Measurements from ENCODE around the gene PLSCR1.

Gene PLSCR1, protein sequence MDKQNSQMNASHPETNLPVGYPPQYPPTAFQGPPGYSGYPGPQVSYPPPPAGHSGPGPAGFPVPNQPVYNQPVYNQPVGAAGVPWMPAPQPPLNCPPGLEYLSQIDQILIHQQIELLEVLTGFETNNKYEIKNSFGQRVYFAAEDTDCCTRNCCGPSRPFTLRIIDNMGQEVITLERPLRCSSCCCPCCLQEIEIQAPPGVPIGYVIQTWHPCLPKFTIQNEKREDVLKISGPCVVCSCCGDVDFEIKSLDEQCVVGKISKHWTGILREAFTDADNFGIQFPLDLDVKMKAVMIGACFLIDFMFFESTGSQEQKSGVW

DNA sequence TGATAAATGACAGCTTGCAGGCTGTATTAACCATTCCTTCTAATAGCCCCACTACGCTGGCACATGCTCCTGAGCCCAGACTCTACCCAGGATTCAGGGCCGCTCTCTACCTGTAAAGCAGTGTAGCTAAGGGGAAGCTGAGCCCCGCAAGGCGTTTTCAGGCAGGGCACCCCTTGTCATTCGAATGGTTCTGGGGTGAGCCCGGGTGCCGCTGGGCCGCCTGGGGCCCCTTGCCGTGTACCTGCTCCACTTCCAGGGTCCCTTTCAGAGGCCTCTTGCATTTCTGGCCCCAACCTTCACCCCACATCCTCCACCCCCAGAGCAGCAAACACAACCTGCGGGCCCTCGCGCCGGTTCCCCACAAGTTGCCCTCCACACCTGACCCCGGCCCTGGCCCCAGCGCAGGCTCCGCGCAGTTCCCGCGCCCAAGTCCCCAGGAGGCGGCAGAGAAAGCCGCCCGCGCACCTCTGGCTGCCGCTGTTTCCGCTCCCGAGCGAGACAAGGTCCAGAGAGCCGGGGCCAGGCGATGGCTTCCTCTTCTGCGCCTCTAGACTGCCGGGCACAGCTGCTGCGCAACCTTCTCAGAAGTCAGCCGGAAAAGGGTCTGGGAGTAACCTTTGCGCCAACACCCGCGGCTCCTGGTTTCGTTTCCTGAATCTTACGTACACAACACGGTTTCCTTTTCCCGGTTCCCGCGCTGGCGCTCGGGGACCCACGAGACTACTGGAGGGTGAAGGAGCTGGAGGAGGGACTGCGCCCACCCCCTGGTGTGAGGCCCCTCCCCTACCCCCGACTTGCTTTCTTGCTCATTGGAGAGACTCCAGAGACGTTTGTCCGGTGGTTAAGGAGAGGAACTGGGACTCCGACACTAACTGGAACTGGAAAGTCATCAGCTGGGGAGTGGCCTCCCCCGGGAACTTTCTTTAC is at the start of gene PLSCR1:
TSS of gene PLSCR1 (minus strand) at position 606 of the 927 bp plus-strand sequence. CDS start 8,055 bp downstream, outside the sequence.
- peak; percentile 74 for DNase-seq (ENCODE audit: low spot score)

GRCh38 chr3:146593776-146594175 is 49.4 kb upstream of the PLSCR1 start:
- DNase-seq (ENCODE audit: low spot score): no peak

- no peak for DNase-seq (ENCODE audit: low spot score)
These were observed 46.1 kb upstream of the PLSCR1 start for GRCh38 chr3:146590521-146590920.

- peak; percentile 11 for DNase-seq (ENCODE audit: low spot score)
These were observed 45.6 kb upstream of the PLSCR1 start for GRCh38 chr3:146589899-146590508.

GRCh38 chr3:146585156-146585555 is 40.7 kb upstream of the PLSCR1 start:
- DNase-seq (ENCODE audit: low spot score): no peak

DNA sequence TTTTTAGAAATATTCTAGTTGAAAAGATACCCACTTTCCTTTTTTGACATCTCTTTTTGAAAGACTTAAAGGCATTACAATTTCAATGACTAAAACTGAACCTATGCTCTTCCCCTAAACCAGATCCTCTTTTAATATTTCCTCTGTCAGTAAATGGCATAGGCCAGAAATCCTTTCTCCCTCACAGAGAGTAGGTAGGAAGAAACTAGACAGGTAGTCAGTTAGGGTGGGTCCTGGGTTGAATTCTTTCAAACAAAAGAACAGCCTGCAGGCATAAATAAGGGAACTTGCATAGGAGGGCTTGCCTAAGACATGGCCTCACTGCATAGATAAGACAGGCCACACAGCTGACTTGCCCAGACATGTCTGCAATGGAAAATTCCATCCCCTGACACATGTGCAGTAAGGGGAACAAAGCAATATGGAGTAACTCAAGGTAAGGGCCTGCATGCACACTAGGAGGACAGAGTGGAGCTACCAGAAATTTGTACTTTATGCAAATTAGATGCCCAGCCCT is 37.6 kb upstream of the PLSCR1 start:
- no peak for DNase-seq (ENCODE audit: low spot score)

DNA sequence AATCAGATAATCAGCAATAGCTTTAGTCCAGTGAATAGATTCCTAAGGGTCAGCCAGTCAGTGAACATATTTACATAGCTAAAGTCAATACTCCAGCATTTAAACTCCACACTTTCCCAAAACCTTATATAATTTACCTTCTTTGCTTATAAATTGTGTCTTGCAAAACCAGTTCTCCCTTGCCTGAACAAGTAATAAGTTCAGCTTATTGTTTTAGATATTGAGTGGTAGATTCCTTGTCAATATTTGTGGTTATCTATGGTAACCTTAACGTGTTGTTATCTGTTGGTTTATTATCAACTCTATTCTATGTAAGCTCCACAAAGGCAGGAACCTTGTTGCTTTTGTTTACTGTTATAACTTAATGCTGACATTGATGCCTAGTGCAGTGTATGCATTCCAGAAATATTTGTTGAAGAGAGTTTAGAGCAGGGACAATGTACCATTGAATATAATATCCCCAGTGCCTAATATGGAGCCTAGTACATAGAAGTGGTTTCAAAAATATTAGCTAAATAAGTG is 36.7 kb upstream of the PLSCR1 start:
- DNase-seq (ENCODE audit: low spot score): no peak

DNA sequence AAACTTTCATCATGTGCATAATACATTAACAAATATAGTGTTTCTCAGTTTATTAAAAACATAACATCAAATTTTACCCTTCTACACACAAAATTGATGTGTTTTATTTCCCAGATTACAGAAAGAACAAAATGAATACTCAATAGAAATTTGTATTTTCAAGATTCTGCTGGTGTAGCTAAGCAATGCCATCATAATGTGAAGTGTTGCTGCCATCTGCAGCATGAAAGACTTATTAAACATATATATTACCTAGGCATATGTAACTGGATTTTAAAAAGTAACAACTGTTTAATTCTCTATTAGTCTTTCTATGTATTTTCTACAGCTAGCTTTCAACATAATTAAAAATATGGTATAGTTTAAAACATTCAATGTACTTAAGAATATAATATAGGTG is 33.3 kb upstream of the PLSCR1 start:
- peak; percentile 11 for DNase-seq (ENCODE audit: low spot score)

GRCh38 chr3:146575636-146576035 is 31.2 kb upstream of the PLSCR1 start:
- no peak for DNase-seq (ENCODE audit: low spot score)

- DNase-seq (ENCODE audit: low spot score): no peak
These were observed 29.8 kb upstream of the PLSCR1 start for GRCh38 chr3:146574173-146574572.

DNA sequence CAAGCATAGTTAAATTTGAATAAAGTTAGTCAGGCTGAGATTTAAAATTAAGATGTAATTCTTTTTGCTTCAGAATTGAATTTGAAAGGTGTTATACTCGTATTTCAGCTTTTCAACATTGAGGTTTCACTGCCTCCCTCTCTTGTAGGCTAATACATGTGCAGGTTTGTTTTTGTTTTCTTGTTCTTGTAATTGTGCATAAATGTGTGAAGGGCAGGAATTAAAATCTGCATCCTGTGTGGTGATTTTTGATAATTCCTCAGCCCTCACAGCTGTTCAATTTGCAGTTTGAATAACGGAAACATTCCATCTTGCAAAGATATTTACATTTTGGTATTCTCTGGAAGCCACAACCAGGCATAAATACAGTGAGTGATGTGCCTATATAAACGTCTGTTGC is 24.9 kb upstream of the PLSCR1 start:
- no peak for DNase-seq (ENCODE audit: low spot score)

- no peak for DNase-seq (ENCODE audit: low spot score)
These were observed 21.7 kb upstream of the PLSCR1 start for GRCh38 chr3:146566138-146566537.

DNA sequence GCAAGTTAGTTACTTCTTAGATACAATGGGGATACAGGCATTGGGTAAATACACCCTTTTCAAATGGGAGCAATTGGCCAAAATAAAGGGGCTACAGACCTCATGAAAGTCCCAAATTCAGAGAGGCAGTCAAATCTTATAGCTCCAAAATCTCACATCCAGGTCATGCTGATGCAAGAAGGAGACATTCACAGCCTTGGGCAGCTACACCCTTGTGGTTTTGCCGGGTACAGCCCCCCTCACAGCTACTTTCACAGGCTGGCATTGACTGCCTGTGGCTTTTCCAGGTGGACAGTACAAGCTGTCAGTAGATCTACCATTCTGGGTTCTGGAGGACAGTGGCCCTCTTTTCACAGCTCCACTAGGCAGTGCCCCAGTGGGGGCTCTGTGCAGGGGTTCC is 17.5 kb upstream of the PLSCR1 start:
- DNase-seq (ENCODE audit: low spot score): no peak

GRCh38 chr3:146561463-146561862 is 17.1 kb upstream of the PLSCR1 start:
- no peak for DNase-seq (ENCODE audit: low spot score)

DNA sequence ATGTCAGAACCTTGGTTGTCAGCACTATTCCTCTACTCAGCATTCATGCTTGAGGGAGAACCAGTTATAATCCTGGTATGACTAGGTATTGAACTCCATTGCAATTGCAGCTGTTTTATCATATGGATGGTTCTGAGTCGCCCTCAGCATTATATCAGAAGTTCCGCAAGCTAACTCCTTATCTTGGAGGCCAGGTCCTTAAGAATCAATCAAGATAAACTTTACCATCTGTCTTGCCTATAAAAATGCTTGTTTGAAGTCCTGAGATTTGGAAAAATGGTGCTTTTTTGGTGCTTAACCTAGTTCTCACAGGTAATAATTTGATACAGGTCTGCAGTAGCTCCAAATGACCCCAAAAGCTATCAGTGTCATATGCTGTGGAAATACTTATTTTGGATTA is 16.3 kb upstream of the PLSCR1 start:
- no peak for DNase-seq (ENCODE audit: low spot score)

DNA sequence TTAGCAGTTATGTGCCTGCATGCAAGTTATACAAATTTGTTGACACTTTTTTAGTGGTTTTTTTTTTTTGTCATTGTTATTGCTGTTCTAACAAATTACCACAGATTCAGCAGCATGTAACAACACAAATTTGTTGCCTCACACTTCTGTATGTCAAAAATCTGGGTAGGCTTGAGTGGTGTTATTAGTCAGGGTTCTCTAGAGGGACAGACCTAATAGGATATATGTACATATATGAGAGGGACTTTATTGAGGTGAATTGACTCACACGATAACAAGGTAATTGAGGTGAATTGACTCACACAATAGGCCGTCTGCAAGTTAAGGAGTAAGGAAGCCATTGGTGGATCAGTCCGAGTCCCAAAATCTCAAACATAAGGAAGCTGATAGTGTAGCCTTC is 15.0 kb upstream of the PLSCR1 start:
- no peak for DNase-seq (ENCODE audit: low spot score)

DNA sequence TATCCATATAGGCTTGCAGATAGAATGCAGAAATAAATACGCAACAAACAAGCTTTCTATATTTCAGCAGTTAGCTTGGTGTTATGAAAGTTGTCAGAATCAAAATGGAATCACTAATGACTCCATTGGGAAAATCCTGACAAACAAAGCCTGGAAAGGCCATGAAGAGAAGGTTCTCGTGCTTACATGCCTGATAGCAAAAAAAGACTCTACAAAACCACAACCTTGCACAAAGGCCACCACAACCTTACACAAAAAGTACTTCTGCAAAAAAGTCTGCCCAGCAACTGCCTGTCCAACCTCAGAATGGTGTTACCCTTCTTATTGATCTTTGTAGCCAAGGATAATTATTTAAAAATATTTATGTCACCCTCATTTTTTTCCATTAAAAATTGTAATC is 14.4 kb upstream of the PLSCR1 start:
- DNase-seq (ENCODE audit: low spot score): no peak

DNA sequence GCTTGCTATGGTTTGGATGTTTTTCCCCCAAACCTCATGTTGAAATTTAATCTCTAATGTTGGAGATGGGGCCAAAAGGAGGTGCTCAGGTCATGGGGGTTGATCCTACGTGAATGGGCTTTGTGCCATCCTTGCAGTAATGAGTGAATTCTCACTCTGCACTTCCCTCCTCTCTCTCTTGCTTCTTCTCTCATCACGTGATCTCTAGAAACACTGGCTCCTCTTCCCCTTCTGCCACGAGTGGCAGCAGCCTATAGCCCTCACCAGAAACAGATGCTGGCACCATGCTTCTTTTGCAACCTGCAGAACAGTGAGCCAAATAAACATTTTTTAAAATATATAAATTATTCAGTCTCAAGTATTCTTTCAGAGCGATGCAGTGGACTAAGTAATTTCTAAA is 13.3 kb upstream of the PLSCR1 start:
- DNase-seq (ENCODE audit: low spot score): no peak

DNA sequence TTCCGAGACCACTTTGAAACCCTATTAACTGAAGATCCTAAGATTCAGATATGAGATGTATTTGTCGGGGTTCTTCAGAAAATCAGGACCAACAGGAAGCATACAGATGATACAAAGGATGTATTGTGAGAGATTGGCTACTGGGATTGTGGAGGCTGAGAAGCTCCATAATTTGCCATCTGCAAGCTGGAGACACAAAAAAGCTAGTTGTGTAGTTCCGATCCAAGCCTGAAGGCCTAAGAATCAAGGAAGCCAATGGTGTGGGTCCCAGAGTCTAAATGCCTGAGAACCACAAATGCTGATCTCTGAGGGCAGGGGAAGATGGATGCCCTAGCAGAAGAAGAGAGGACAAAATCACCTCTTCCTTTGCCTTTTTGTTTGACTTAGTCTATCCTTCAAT is 10.9 kb upstream of the PLSCR1 start:
- no peak for DNase-seq (ENCODE audit: low spot score)

DNA sequence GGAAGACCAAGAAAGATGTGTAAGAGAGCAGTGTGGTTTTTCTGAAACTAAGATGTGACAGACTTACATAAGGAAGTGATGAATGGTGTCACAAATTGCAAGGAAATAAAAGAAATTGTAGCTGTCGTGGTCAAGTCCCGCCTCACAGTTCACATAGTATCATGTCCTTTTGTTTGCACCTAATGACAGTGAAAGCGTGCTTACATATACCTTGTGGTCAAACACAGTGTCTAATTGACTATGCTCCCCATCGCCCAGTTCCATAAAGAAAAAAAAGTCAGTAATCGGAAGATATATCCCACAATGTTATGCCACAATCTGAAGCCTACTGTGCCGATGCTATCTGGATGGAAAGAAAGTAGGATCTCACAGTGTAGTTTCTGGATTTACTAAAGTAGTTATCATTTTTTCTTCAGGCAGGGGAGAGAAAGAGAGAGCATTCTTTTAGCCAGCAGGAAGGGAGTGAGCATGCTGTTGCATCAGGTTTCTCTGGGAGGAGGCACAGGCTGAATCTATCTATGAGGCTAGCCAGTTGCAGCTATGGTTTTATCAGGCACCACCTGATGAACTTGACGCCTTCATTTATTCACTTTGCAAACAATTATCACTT is 9.8 kb upstream of the PLSCR1 start:
- no peak for DNase-seq (ENCODE audit: low spot score)

GRCh38 chr3:146550743-146551510 is 6.5 kb upstream of the PLSCR1 start:
- peak; percentile 52 for DNase-seq (ENCODE audit: low spot score)

Data from activated CD4-positive, alpha-beta T cell treated with anti-CD3 and anti-CD28 coated beads, Interleukin-2, Interleukin-4, amounts not matched to agents 100 ng/mL and 50 ng/mL, durations not matched to agents 16 hours and 8 hours (primary cell).